ENCODE results near the gene SLC35A4.

- TF ChIP-seq POLR2A (IDR thresholded peaks at IDR 0.05) (no peak), CTCF (IDR thresholded peaks at IDR 0.05) (no peak)
Measured at GRCh38 chr5:140569197-140569596, 4.6 kb downstream of the SLC35A4 start.

All from heart left ventricle (tissue), 13 donors.